K562 (cell line): ENCODE measurements around the gene ELP1.

Source experiments
- GTF2A2 ChIP-seq: IDR thresholded peaks from 2 replicates; pipeline ENCODE4 v1.6.1; 2016; ENCODE audit warnings: mild to moderate bottlenecking, missing genetic modification characterization, missing compliant biosample characterization
- POLR2AphosphoS5 ChIP-seq: IDR thresholded peaks from 2 replicates; pipeline ENCODE4 v1.6.1; 2011; ENCODE audit warnings: mild to moderate bottlenecking, low read depth, low read length, moderate library complexity; ENCODE audit not compliant: control insufficient read depth, insufficient read depth
- POLR3G ChIP-seq: IDR thresholded peaks from 2 replicates; pipeline ENCODE4 v1.6.1; 2011; ENCODE audit not compliant: insufficient read length, insufficient replicate concordance; ENCODE audit errors: extremely low read depth
- SMARCA5 ChIP-seq: fragments of 450-650 bp; IDR thresholded peaks from 2 replicates; pipeline ENCODE4 v1.6.1; 2016
- ZNF431 ChIP-seq: sonication (generic); formaldehyde crosslinking; IDR thresholded peaks from 2 replicates; pipeline ENCODE4 v1.8.0; 2022; ENCODE audit warnings: mild to moderate bottlenecking, missing genetic modification reagents
- ZNF707 ChIP-seq: fragments of 250-450 bp; sonication (Bioruptor Pico); conservative IDR thresholded peaks from 2 replicates; pipeline ENCODE4 v1.8.0; 2022; ENCODE audit warnings: inconsistent platforms, mild to moderate bottlenecking, moderate library complexity
- TF ChIP-seq, protein P1 (sequence below): fragments of 250-450 bp; sonication (Bioruptor Pico); IDR thresholded peaks from 2 replicates; pipeline ENCODE4 v1.5.0; 2021
- TF ChIP-seq, protein P2 (sequence below), 2 experiments: fragments of 450-650 bp in 1 of 2; sonication (generic) in 1 of 2; formaldehyde crosslinking in 1 of 2; IDR thresholded peaks in 1 of 2; conservative IDR thresholded peaks in 1 of 2; 2 replicates each; pipeline versions ENCODE4 v1.6.1 to v1.8.1; 2016 to 2023; ENCODE audit warnings: mild to moderate bottlenecking in 2 of 2, moderate library complexity in 2 of 2, inconsistent platforms in 1 of 2, missing genetic modification reagents in 1 of 2

DNA sequence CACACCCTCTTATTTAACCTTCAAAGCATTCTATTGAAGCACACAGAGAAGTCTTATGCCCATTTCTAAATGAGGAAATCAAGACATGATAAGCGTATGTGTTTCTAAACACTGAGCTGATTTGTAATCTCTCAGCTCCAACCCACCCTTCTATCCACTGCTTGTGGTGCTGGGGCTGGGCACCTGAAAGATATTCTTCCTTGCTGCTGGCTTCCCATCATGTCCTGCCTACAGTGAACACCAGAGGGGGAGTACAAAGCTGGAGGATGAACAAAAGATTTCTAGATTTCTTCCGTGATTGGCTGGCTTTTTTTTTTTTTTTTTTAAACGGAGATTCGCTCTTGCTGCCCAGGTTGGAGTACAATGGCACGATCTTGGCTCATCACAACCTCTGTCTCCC is 57.5 kb downstream of the ELP1 start:
- TF ChIP-seq POLR2AphosphoS5 = no peak
- TF ChIP-seq, protein P1, sequence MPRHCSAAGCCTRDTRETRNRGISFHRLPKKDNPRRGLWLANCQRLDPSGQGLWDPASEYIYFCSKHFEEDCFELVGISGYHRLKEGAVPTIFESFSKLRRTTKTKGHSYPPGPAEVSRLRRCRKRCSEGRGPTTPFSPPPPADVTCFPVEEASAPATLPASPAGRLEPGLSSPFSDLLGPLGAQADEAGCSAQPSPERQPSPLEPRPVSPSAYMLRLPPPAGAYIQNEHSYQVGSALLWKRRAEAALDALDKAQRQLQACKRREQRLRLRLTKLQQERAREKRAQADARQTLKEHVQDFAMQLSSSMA = no peak
- no peak for TF ChIP-seq ZNF707 (CRISPR knock-in tag)
- no peak for TF ChIP-seq SMARCA5
- no peak for TF ChIP-seq GTF2A2 (tag)
- TF ChIP-seq POLR3G = no peak
- TF ChIP-seq ZNF431 (CRISPR knock-in tag) = no peak
- TF ChIP-seq, protein P2, sequence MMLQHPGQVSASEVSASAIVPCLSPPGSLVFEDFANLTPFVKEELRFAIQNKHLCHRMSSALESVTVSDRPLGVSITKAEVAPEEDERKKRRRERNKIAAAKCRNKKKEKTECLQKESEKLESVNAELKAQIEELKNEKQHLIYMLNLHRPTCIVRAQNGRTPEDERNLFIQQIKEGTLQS (IDR thresholded peaks at IDR 0.05) = no peak
- TF ChIP-seq, protein P2 (CRISPR knock-in tag; conservative IDR thresholded peaks at IDR 0.05) = no peak
